GM18867 (cell line): ENCODE measurements around the gene THADA.

Experiments used
- ATAC-seq: cut with Tn5 transposase; IDR thresholded peaks from one replicate; pipeline ENCODE4 v1.9.1; 2021; ENCODE audit warnings: mild to moderate bottlenecking, moderate library complexity; ENCODE audit not compliant: unreplicated experiment

THADA gene

DNA sequence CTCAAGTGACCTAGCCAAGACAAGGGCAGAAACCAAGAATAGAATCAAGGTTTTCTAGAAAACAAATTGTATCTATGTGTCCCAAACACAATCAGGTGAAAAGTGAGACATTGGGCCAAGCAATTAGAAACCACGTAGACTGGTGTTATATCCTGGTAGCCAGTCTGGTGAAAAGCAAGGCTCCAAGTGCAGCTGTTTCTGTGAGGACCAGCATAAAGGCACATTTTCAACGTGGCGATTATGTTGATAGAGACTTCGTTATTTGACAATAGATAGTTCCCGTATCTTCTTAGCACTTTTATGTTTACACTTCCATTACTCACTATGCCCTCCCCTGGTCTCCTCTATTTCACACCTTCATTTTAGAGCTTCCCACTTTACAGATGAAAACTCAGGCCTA, 266.2 kb downstream of the THADA start:
- no peak for ATAC-seq

DNA sequence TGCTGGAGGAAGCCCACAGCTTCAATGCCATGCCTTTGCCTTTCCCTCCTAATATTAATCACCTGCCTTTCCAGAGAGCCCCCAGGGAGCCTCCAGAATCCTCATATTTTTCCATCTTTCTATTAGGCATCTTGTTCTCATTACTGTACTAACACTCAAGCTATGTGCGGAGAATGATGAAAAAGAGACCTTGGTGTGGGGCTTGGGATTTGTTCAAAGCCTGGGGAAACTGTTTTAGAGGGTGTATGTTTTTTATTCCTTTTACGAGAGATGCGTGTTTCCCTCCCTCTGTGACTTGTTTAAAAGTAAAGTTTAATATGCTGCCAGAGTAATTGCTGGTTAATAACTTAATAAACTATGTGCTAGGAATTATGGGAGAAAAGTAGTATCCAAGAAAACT, 267.0 kb downstream of the THADA start:
- no peak for ATAC-seq

DNA sequence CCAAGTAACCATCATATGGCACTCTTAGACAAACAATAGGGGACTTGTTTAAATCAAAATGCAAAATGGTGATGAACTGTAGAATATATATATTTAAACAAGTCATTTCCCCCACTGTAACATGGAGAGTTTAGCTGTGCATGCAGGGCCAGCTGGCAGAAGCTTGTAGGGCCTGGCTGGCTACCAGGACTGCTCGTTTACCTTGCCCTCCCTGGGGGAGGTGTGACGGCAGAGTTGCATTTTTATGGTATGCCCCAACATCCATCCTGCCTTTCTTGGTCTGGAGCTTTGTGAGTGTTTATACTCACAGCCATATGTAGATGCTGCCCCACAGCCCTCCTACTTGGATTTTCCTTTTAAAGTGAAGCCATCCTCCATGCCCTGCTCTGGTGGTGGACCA, 267.7 kb downstream of the THADA start:
- no peak for ATAC-seq

DNA sequence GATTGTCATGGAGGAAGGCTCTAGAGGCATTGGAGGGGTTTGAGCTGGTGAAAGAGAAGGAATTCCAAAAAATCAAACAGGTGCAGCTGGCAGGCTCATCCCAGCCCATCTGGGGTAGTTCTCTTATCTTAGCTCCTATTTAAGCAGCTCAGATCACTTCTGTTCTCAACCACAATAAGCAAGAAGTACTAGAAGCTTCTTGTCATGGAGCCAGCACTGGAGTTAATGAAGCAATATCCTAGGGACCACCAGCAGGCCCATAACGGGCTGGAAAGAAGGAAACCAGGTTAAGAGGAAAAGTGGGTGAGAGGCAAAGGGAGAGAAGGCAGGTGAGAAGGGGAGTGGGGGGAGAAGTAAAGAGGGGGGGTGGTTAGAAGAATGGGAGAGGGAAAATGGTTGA, 268.7 kb downstream of the THADA start:
- ATAC-seq, result no peak

DNA sequence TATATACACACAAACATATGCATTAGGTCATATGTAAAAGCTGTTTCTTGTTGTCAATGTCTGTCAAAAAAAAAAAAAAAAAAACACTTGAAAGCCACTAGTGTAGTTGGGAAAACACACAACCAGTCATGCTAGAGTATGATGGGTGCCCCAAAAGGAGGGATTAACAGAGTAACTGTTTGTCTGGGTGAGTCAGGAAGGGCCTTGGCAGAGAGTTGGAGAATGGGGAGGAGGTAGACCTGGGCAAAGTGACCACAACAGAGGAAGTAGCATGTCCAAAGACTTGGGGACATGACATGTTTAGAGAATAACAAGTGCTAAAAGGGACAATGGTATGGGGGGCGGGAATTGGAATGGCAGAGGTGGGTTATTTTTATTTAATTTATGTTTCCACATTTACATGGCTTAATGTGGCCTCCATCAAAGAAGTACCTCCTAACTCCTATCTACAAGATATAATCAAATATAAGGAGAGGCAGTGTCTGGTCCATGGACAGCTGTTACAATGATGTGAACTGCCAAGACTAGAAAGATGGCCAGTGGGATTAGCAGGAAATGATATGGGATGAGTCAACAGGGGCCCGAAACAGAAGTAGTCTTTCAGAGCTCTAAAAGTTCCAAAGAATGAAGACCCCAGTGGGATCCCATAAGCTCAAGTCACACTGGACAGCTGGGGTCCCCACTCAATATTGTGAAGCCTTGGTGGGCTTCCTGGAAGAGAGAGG, 269.6 kb downstream of the THADA start:
- no peak for ATAC-seq

DNA sequence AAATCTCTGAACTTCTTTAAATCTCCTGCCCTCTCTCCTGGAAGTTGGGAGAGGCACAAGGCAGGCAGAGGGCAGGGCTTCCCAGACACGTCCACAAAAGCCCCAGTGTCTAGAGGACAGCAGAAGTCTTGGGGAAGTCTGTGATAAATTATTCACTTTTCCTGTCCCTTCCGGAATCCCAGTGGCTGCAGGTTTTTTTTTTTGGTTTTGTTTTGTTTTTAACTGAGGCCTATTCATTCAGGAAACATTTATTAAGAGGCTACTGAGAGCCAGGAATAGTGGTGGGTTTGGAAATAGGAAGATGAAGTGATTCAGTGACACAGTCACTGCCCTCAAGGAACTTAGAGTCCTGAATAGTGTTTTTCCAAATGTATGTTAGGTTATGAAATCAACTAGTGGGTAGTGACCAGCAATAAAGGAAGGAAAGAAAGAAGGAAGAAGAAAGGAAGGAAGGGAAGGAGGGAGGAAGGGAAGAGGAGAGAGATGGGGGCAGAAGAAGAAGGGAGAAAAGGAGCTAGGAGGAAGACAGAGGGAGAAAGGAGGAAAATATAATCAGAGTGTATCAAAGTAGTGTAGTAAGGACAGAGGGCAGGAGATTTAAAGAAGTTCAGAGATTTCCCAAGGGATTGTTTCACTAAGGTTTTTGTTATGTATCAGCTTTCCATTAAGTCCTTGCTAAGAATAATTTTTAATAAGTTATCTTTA, 270.6 kb downstream of the THADA start:
- no peak for ATAC-seq

DNA sequence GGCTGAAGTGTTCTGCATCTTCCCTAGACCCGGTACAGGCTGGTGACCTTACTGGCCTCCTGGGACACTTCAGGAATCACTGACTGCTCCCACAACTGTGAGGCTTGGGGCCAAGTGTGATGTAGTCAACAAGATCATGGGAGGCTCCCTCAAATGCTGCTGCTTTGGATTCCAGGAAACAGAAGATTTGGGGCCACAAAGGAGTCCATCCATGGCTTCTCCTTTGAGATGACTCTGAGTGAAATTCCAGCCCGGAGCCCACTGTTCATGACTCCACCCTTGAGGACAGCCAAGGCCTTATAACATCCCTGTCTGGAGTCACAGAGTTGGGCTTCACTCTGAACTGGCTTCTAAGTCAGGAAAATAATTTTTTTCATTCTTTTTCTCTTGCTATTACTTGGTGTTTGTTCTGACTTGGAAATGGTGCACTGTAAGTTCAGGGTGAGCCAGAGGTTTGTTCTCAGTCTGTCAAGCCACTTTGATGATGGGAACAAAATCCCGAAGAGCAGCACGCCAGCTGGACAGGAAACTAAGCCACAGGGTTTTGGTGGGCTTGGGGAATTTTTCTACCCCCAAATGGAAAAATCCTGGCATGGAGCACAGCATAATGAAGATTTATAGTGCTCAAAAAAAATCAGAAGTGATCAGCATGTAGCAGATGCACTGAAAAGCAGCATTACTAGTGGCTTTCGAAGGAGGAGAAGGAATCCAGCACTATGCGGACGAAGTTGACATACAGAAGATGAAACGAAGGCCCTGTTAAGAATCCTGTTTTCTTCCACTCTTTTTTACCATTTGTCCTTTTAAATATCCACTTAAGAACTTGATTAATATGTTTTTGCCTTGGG, 271.4 kb downstream of the THADA start:
- no peak for ATAC-seq

DNA sequence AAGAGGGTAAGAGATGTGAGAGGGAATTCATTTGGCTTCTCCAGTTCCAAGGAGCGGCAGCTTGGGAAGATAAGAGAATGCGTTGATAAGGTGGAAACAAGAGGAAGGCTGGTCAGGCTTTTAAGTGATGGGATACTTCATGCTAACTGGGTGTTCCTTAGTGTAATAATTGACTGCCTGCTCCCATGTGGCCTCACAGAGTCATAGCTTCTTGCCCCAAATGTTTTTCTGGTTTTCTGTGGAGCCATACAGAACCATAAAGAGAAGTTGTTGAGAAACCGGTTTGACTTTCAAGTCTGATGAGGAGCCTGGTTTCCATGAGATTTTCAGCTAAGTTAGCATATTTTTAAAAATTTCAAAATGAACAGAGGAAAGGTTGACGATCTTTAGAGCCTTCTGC, 272.0 kb downstream of the THADA start:
- no peak for ATAC-seq

DNA sequence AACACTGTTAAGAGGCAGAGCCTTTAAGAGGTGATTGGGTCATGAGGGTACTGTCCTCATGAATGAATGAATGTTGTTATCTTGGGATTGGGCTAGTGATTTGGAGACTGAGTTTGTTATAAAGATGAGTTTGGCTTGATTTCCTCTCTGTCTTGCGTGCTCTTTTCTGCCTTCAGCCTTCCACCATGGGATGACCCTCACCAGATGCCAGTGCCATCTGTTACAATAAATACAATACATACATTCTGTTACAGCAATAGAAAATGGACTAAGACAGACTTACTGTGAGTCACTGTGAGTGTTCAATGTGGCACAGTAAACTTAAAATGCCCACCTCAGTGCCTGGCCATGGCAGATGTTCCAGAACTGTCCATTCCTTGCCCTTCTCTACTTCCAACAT, 274.4 kb downstream of the THADA start:
- ATAC-seq, result no peak

DNA sequence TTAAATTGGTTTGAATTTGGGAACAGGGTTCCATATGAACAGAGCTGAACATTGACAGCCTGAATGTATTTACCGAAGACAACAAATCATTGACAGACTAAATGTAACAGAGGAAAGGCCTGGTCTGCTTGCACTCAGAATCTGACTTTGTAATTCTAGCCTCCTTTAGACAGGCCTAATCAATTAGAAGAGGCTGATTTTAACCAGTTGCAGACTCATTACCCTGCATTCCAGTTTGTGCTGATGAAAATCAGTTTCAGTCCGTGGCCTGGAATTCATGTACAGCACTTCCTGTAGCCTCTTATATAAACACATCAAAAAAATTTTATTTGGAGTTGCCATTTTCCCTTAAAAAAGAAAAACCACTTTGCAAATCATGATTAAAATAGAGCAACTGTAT, 276.3 kb downstream of the THADA start:
- no peak for ATAC-seq

DNA sequence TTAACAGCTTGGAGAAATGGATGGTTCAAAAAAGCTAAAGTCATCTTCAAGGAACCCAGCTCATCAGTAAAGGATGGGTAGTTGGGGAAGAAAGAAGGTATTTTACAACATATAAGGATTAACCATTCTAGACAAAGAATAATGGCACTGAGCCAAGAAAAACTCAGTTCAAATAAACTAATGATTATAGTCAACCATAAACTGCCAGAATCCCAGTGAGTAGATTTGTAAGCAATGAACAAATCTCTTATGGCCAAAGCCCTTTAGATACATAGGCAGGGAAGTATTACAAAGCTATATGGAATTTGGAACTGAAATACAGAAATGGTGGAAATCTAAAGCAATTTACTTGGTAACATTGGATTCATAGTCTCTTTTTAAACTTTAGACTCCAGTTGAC, 277.0 kb downstream of the THADA start:
- ATAC-seq, result no peak

DNA sequence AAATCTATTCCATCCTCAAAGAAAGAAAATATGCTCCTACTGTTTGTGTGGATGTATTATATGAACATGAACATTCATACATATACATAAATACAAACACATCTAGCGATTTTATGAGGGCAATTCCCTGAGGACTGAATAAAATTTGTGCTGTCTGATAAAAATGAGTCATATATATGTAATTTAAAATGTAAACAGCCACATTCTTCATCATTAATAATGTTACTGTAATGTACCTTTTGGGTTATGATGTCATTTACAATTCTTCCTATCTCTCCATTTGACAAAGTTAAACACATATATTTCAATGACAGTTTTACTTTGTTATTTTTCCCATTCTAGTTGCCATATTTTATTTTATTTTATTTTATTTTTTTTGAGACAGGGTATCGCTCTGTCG, 278.2 kb downstream of the THADA start:
- ATAC-seq, result no peak

DNA sequence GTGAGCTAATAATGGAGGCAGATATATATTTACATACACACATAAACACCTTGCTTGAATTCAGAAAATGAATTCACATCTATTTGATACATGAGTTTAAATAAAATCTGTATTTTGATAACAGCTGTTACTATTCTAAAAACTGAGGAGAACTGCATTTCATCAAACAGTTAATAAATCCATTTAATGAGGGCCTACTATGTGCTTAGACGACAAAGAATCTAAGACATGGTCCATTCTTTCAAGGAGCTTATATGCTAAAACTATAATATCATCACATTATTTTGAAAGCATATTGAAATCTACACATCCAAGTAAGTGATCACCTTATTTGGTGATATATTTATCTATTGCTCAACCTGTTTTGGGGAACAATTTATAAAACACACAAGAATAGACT, 278.6 kb downstream of the THADA start:
- no peak for ATAC-seq

DNA sequence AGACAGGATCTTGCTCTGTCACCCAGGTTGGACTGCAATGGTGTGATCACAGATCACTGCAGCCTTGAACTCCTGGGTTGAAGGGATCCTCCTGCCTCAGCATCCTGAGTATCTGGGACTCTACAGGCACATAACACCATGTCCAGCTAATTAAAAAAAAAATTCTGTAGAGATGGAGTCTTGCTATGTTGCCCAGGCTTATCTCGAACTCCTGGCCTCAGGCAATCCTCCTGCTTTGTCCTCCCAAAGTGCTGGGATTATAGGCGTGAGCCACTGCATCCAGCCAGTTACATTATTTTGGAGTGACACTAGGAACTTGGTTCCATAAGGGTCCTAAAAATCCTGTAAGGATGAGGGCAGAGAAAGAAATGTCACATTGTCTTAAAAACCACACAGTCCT, 280.4 kb downstream of the THADA start:
- no peak for ATAC-seq

DNA sequence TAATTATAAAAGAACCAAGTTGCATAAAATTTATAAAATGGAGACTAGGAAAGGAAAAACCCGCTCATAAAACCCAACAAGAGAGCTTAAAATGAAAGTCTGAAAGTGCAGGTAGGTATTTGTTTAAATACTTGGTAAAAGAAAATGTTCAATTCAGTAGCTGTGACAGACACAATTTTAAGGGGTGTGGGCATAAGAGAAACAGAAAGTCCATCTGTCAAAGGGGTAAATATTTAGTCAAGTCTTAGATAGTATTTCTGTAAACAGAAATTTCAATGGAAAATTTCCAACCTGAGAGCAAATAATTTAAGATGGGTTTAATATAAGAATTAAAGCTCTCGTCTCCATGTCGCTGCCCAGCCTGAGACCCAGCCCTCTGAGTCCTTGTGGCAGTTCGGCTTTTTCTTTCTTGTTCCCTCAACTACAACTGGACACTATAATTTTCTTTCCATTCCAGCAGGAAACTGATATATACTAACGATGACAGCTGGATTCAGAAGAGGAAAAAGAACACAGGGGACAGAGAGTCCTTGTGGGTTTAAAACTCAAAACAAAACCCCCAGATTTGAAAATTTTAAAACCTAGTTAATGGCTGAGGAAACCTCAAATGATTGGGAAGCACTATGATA, 281.4 kb downstream of the THADA start:
- ATAC-seq, result no peak

DNA sequence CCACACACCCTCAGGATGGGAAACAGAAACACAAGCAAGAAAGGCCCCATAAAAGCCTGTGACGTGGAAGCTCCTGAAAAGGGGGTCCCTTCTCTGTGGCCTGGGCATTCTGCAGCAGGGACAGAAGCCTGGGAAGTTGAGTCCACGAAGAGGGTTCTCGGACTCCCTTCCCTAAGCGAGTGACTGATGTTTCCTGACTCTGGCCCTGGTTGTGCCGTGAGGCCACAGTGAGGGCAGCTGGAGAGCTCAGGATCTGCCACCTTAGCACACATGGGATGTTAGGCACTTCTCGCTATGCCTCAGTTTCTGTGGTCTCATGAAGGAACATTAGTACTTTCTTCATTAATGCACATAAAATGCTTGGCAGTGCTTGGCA, 282.2 kb downstream of the THADA start:
- no peak for ATAC-seq

DNA sequence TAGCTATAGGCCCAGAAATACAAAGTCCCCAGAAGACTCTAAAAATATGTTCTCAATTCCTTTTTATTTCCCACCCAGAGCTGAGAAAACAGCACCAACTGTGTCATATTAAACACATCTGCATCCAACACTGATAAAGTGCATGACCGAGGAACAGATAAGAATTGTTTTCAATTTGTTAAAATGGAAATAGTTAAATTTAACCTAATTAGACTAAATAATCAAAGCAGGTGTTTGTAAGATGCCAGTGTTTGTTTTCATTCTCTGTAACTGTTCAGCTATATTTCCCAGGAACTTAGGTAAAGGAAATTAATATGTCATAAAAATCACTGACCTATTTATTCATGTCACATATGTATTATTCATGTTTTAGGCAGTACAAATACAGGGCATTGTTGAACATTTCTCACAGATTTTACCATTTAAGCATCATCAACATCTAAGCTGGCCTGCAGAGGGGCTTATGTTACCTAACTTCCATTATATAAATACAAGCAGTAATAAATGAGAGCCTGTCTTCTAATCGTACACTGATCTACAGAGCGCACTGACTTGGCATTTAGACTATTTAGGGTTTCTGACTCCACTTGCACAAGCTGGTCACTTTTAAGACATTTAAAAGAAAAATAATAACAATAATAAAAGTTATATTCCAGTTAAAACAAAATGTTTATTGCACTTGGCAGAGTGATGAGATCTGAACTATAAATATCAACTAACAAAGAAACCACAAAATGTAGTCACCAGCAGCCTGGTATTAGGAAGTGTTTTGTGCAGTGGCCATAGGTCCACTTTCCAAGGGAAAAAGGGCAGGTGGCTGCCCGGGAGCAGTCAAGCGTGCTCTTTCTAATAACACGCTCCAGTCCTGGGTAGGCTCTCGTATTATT, 282.8 kb downstream of the THADA start:
- no peak for ATAC-seq

DNA sequence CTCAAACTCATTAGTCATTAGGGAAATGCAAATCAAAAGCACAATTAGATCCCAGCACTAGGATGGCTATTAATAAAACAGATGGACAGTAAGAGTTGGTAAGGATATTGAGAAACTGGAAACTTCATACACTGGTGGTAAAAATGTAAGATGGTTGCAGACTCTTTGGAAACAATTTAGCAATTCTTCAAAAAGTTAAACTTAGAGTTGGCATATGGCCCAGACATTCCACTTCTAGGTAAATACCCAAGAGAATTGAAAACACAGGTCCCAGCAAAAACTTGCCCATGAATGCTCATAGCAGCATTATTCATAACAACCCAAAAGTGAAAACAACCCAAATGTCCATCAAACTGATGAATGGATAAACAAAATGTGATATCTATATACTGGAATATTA, 284.6 kb downstream of the THADA start:
- ATAC-seq, result no peak

DNA sequence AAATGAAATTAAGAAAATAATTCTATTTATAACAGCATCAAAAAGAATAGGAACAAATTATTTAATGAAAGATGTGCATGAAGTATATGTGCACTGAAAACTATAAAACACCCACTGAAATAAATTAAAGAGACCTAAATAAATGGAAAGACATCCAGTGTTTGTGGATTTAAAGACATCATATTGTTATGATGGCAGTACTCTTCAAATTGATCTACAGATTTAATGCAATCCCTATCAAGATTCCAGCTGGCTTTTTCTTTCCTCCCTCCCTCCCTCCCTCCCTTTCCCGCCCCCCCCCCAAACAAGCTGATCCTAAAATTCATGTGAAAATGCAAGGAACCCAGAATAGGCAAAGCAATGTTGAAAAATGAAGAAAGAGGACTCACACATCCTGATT, 285.9 kb downstream of the THADA start:
- ATAC-seq, result no peak

DNA sequence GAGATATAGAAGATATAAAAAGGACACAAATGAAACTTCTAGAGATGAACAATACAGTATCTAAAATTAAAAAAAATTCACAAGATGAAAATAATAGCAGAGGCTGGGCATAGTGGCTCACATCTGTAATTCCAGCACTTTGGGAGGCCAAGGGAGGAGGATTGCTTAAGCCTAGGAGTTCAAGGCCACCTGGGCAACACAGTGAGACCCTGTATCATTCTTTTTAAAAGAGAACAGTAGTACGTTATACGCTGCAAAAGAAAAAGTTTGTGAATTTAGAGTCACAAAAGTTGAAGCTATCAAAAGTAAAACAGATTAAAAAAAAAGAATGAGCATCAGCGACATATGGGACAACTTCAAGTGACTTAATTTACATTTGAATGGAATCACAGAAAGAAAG, 287.9 kb downstream of the THADA start:
- no peak for ATAC-seq

DNA sequence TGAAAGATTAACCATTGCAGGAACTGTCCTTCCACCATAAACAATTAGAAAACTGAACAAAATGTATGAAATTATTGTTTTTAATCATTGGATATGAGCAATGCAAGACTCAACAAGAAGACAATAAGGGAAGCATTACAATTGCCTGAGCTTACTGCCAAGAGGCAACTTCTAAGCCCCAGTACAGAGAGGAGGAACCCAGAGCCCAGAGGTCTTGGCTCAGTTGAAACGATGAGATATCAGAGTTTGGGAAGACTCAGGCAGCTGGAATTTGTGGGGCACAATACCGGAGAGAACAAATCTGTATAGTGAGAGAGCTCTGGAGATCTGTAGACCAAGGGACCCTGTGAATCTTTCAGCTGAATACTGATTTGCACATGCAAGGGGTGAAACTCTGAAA, 288.8 kb downstream of the THADA start:
- no peak for ATAC-seq
